Measurements from ENCODE around the gene EIF3L.

The EIF3L gene

DNA sequence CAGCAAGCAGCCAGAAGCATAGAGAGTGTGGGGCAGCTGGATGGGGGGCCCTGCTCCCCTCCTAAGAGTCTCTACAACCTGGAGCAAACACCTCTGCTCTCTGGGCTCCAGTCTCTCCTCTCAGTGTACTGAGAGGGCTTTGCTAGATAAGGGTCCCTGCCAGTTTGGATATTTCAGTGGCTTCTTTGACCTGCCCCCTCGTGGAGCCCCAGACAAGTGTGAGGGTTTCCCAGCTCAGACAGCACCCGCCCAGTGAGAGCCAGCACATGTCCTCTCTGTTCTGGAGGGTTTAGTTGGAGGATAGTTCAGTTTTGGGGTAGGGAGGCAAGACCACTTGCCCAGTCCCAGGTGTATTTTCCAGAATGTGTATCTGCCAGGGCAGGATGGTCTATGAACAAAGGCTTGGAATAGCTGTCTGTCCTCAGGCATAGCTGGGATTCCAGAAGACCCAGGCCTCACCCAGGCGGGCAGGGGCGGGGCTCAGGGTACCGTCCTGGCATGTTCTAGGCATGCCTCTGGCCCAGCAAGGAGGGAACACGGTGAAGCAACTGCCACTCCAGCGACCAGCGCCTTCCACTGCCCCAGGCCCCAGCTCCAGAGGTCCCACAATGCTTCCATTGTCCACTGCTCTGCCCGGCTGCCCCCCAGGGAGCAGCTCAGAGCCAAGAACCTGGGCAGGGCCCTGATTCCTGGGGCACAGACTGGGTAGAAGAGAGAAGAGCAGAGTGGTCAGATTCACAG lies 49.4 kb downstream of the EIF3L start:
- Histone ChIP-seq H3K27ac (peak overlapping the region; percentile 62), H3K4me1 (peaks cover 28% of the 10 kb centered on the region), H3K9ac (no peak overlapping the region)

DNA sequence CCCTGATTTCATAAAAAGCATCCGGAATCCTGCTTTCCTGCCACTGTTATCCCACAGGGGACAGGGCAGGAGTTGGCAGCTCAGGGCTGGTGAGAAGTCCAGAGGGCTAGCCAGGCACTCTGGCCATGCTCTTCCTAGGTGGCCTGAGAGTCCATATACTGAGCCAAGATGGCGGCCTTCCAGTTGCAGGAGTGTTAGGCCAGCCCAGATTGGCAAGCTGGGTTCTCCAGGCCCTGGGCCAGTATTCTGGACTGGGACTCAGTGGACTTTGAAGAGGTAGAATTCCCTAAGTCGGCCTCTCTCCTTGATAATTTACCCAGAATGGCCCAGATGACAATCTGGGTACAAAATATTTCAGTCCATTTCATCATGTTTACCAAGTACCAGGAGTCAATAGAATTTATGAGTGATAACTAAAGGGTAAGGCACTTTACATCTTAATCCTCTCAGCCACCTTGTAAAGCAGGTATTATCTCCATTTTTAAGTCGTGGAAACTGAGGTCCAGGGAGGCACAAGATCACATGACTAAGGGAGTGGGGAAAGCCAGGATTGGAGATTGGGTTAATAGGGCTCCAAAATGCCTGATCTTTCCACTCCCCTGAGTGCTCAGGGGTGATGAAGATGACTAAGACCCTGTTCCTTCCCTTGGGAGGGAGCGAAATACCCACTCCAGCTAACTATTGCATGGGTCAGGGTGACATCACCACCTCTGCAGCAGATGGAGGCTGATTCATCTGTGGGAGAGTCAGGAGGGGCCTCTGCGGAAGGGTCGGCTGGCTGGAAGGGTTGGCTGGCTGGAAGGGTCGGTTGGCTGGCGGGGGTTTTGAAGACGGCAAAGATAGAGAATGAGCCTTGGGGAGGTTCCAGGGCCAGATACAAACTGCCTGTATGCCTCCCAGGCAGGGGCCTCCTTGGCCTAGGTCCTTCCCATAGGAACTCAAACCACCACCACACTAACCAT lies 55.6 kb downstream of the EIF3L start:
- Histone ChIP-seq H2AFZ (peak overlapping the region; percentile 79), H3K79me2 (peaks cover 6% of the 10 kb centered on the region), H3K9me3 (ENCODE audit: control insufficient read depth, low read length) (no peaks in the 10 kb centered on the region), H3K27me3 (ENCODE audit: control insufficient read depth, insufficient read depth, low read length) (no peaks in the 10 kb centered on the region), H3K36me3 (ENCODE audit: control insufficient read depth, insufficient read depth, low read length) (no peaks in the 10 kb centered on the region), H3K4me3 (ENCODE audit: low read depth, low read length) (no peak overlapping the region), H3K4me2 (ENCODE audit: low read length) (no peak overlapping the region), H3K4me1 (no peaks in the 10 kb centered on the region), H3K27ac (peak overlapping the region; percentile 75), H3K9ac (no peak overlapping the region)
- TF ChIP-seq, protein P1, sequence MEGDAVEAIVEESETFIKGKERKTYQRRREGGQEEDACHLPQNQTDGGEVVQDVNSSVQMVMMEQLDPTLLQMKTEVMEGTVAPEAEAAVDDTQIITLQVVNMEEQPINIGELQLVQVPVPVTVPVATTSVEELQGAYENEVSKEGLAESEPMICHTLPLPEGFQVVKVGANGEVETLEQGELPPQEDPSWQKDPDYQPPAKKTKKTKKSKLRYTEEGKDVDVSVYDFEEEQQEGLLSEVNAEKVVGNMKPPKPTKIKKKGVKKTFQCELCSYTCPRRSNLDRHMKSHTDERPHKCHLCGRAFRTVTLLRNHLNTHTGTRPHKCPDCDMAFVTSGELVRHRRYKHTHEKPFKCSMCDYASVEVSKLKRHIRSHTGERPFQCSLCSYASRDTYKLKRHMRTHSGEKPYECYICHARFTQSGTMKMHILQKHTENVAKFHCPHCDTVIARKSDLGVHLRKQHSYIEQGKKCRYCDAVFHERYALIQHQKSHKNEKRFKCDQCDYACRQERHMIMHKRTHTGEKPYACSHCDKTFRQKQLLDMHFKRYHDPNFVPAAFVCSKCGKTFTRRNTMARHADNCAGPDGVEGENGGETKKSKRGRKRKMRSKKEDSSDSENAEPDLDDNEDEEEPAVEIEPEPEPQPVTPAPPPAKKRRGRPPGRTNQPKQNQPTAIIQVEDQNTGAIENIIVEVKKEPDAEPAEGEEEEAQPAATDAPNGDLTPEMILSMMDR (IDR thresholded peaks at IDR 0.05) = no peak

More for the DNA sequence above, 49.4 kb downstream of the EIF3L start:
- H2AFZ ChIP-seq = peak overlapping the region; percentile 62
- H3K9me3 ChIP-seq (ENCODE audit: control insufficient read depth, low read length) = no peaks in the 10 kb centered on the region
- no peaks in the 10 kb centered on the region for H3K27me3 ChIP-seq (ENCODE audit: control insufficient read depth, insufficient read depth, low read length)
- no peak overlapping the region for H3K4me3 ChIP-seq (ENCODE audit: low read depth, low read length)
- no peaks in the 10 kb centered on the region for H3K36me3 ChIP-seq (ENCODE audit: control insufficient read depth, insufficient read depth, low read length)
- TF ChIP-seq, protein P1 (IDR thresholded peaks at IDR 0.05) = no peak
- H3K79me2 ChIP-seq = no peaks in the 10 kb centered on the region
- no peak overlapping the region for H3K4me2 ChIP-seq (ENCODE audit: low read length)

DNA sequence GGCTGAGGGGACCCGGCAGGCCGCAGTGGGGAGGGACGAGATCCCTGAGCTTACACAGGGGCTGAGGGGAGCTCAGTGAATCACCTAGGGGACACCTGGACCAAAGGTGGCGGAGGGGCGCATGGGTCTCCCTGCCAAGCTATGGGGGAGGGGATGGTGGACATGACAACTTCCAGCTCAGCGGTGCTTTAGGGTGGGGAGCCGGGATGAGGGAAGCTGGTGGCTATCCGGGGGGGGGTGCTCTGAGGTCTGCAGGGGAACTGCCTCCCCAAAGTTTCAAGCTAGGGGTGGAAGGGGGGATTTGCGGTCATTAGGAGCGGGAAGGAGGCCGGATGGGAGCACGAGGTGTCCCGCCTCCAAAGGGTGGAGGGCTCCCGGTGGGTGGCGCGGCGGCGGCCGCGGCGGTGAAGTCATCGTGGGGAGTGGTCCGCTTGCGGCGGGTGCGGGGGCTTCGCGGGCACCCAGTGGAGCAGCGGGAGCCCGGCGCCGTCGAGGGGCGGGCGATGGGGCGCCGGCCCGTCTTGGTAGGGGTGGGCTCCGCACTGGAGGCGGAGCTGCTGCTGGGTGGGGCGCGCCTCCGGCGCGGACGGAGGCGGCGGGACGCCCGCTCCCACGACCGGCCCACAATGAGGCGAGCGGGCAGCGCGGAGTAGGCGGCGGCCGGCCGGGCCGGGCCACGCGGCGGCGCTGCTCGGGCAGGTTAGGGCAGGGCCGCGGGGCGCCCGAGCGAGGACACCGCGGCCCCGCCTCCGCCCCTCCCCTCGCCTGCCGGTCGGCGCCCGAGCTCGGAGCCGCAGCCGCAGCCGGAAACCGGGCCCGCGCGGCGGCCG lies 56.5 kb downstream of the EIF3L start, which contains the start of gene MICALL1:
Gene MICALL1, plus strand, starts transcription at position 764 of the 830 bp plus-strand sequence. CDS start 126 bp downstream, outside the sequence.
- peak within 1 kb of the TSS; percentile 79 for H2AFZ ChIP-seq
- peak within 1 kb of the TSS; percentile 76 for H3K27ac ChIP-seq
- H3K27me3 ChIP-seq (ENCODE audit: control insufficient read depth, insufficient read depth, low read length) = no peaks in the 10 kb centered on the region
- no peaks in the 10 kb centered on the region for H3K36me3 ChIP-seq (ENCODE audit: control insufficient read depth, insufficient read depth, low read length)
- peak within 1 kb of the TSS; percentile 75 for H3K4me3 ChIP-seq (ENCODE audit: low read depth, low read length)
- no peaks in the 10 kb centered on the region for H3K9me3 ChIP-seq (ENCODE audit: control insufficient read depth, low read length)
- TF ChIP-seq, protein P1 (IDR thresholded peaks at IDR 0.05) = no peak
- peak within 1 kb of the TSS; percentile 53 for H3K9ac ChIP-seq
- H3K4me2 ChIP-seq (ENCODE audit: low read length) = peak within 1 kb of the TSS; percentile 80
- H3K4me1 ChIP-seq = peaks cover 4% of the 10 kb centered on the region
- peaks cover 6% of the 10 kb centered on the region for H3K79me2 ChIP-seq

DNA sequence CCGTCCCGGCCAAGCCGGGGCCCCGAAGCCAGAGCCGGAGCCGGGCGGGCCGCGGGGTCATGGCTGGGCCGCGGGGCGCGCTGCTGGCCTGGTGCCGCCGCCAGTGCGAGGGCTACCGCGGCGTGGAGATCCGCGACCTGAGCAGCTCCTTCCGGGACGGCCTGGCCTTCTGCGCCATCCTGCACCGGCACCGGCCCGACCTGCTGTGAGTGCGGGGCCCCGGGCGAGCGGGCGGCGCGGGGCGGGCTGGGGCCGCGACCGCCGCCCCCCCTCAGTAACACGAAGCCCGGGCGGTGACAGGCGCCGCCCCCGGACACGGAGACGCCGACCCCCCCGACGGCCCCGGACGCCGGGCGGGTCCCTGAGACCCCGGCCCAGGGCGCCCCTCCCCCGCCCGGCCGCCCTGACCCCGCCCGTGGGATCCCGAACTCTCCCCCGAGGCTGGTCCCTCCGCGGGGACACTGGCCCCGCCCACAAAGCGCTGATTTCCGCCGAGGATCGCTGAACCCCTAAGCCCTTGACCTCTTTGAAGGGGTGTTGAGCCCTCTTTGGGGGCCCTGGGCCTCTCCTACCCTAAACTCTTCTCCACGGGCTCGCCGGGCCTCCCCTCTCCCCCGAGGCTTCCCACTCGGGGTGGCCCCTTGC lies 57.3 kb downstream of the EIF3L start:
- H3K9me3 ChIP-seq (ENCODE audit: control insufficient read depth, low read length) = no peaks in the 10 kb centered on the region
- peaks cover 6% of the 10 kb centered on the region for H3K79me2 ChIP-seq
- H3K9ac ChIP-seq = peak overlapping the region; percentile 53
- H3K27me3 ChIP-seq (ENCODE audit: control insufficient read depth, insufficient read depth, low read length) = no peaks in the 10 kb centered on the region
- TF ChIP-seq, protein P1 (IDR thresholded peaks at IDR 0.05) = no peak
- H3K4me3 ChIP-seq (ENCODE audit: low read depth, low read length) = peak overlapping the region; percentile 75
- peak overlapping the region; percentile 78 for H3K4me2 ChIP-seq (ENCODE audit: low read length)
- H3K4me1 ChIP-seq = peaks cover 9% of the 10 kb centered on the region
- H3K27ac ChIP-seq = peak overlapping the region; percentile 76
- H3K36me3 ChIP-seq (ENCODE audit: control insufficient read depth, insufficient read depth, low read length) = no peaks in the 10 kb centered on the region
- H2AFZ ChIP-seq = peak overlapping the region; percentile 42

All from parathyroid adenoma (tissue), 2 donors.